Hematopoietic multipotent progenitor cell treated with erythropoietin and hydrocortisone succinate and interleukin-3 and kit ligand, for 8 days (in vitro differentiated cells): Measurements from ENCODE around the gene PTPN22.

Experiments used
- DNase-seq: peaks from one replicate; pipeline ENCODE4 v3.0.0-alpha.2; 2015

Gene PTPN22

GRCh38 chr1:113846391-113847035 lies 25.0 kb downstream of the PTPN22 start:
- no peak for DNase-seq

- DNase-seq: no peak
These were observed 35.0 kb downstream of the PTPN22 start for GRCh38 chr1:113836534-113836933.

GRCh38 chr1:113835686-113836290 lies 35.7 kb downstream of the PTPN22 start:
- DNase-seq: peak; percentile 81

- no peak for DNase-seq
These were observed 36.8 kb downstream of the PTPN22 start for GRCh38 chr1:113834716-113835115.

GRCh38 chr1:113830039-113830438 lies 41.5 kb downstream of the PTPN22 start:
- DNase-seq: no peak

- no peak for DNase-seq
These were observed 49.6 kb downstream of the PTPN22 start for GRCh38 chr1:113821916-113822315.

- no peak for DNase-seq
These were observed 52.9 kb downstream of the PTPN22 start for GRCh38 chr1:113818578-113818977.

GRCh38 chr1:113813218-113813617 lies 58.3 kb downstream of the PTPN22 start:
- no peak for DNase-seq

- no peak for DNase-seq
These were observed 58.8 kb downstream of the PTPN22 start for GRCh38 chr1:113812661-113813135.

- DNase-seq: peak; percentile 99
These were observed 59.4 kb downstream of the PTPN22 start, which contains the start of gene RSBN1 for GRCh38 chr1:113811888-113812660. Gene RSBN1, minus strand, starts transcription at chr1:113812476. Its CDS starts 64 bp downstream, at chr1:113812412.

GRCh38 chr1:113811156-113811887 lies 60.2 kb downstream of the PTPN22 start:
- DNase-seq: peak; percentile 43

GRCh38 chr1:113809670-113810602 lies 61.6 kb downstream of the PTPN22 start:
- DNase-seq: no peak

- peak; percentile 41 for DNase-seq
These were observed 62.9 kb downstream of the PTPN22 start for GRCh38 chr1:113808450-113809195.

- no peak for DNase-seq
These were observed 65.9 kb downstream of the PTPN22 start for GRCh38 chr1:113805639-113806038.

- no peak for DNase-seq
These were observed 66.3 kb downstream of the PTPN22 start for GRCh38 chr1:113805256-113805531.

GRCh38 chr1:113804421-113805255 lies 66.9 kb downstream of the PTPN22 start:
- peak; percentile 75 for DNase-seq

GRCh38 chr1:113802367-113803007 lies 69.0 kb downstream of the PTPN22 start:
- DNase-seq: peak; percentile 48

GRCh38 chr1:113800487-113800886 lies 71.0 kb downstream of the PTPN22 start:
- DNase-seq: no peak

GRCh38 chr1:113797472-113797871 lies 74.0 kb downstream of the PTPN22 start:
- DNase-seq: no peak
